HCT116 (cell line): ENCODE results near the gene AMBRA1. TPM values are rescaled to one million over a fixed set of nuclear protein-coding genes. Genes with fewer than 3 reads are reported as not detected.

Experiments
- ATAC-seq: fragments of 200-7000 bp; cut with Tn5 transposase; 2 replicates; pipeline ENCODE4 v1.9.1; 2020; ENCODE audit warnings: mild to moderate bottlenecking, moderate library complexity
- BruUV-seq: library from RNA; stranded (reverse); fragments of 400-500 nt; replicated peaks from 2 replicates; lab custom pipeline; 2021; lab: Mats Ljungman, UMichigan
- CTCF ChIA-PET: fragments of 300-600 bp; sonication (Branson Sonifier 250); formaldehyde crosslinking; loops from one replicate; lab custom pipeline; 2021; ENCODE audit warnings: antibody characterized with exemption; lab: Charles Lee
- POLR2A ChIA-PET: fragments of 300-600, 350-600 bp; sonication (Branson Sonifier 250); formaldehyde crosslinking; loops from one replicate; lab custom pipeline; 2021; ENCODE audit warnings: antibody characterized with exemption; lab: Charles Lee
- RAD21 ChIA-PET, 2 experiments: fragments of 300-600 bp; sonication (Branson Sonifier 250); formaldehyde crosslinking; loops; one replicate each; lab custom pipeline; 2023; ENCODE audit warnings: low total read pairs in 2 of 2; ENCODE audit not compliant: uncharacterized antibody in 2 of 2, unreplicated experiment in 2 of 2, low non-redundant PET in 1 of 2; lab: Charles Lee
- DNase-seq: peaks from one replicate; pipeline ENCODE4 v3.0.0-alpha.2; 2010; ENCODE audit warnings: low read depth, low spot score
- H2AFZ ChIP-seq: fragments of 200-600 bp; shearing (Covaris generic), sonication (generic); 2 replicates; pipeline ENCODE4 v1.6.1; 2017; ENCODE audit warnings: low read depth, mixed run types, mixed read lengths, antibody characterized with exemption, low read length; ENCODE audit not compliant: poor library complexity, severe bottlenecking
- H3K27ac ChIP-seq: 2 replicates; pipeline ENCODE4 v1.5.1; 2012; ENCODE audit warnings: low read depth, low read length
- H3K27me3 ChIP-seq: fragments of 200-600 bp; sonication (generic); 2 replicates; pipeline ENCODE4 v1.6.1; 2016; ENCODE audit warnings: mixed run types, low read length, mixed read lengths; ENCODE audit not compliant: insufficient read depth
- H3K36me3 ChIP-seq, 2 experiments: fragments of 200-500 bp in 1 of 2; fragments of 200-600 bp in 1 of 2; sonication (Bioruptor generic) in 1 of 2; sonication (generic) in 1 of 2; 2 replicates each; pipeline versions ENCODE4 v1.5.1 to v1.6.1; 2014 to 2016; ENCODE audit warnings: low read length in 2 of 2, inconsistent platforms in 1 of 2, mixed read lengths in 1 of 2, mixed run types in 1 of 2; ENCODE audit not compliant: insufficient read depth in 2 of 2, control insufficient read depth in 1 of 2
- H3K4me1 ChIP-seq, 2 experiments: fragments of 200-600 bp in 1 of 2; sonication (generic) in 1 of 2; 2 replicates each; pipeline versions ENCODE4 v1.5.1 to v1.6.1; 2012 to 2017; ENCODE audit warnings: low read length in 2 of 2, inconsistent platforms in 1 of 2, mild to moderate bottlenecking in 1 of 2, mixed read lengths in 1 of 2, mixed run types in 1 of 2, moderate library complexity in 1 of 2; ENCODE audit not compliant: insufficient read depth in 2 of 2, control insufficient read depth in 1 of 2
- H3K4me2 ChIP-seq: fragments of 200-600 bp; sonication (generic); 2 replicates; pipeline ENCODE4 v1.6.1; 2017; ENCODE audit warnings: mixed run types, low read length, mixed read lengths
- H3K4me3 ChIP-seq, 2 experiments: fragments of 200-600 bp in 1 of 2; sonication (generic) in 1 of 2; replicated peaks in 1 of 2; 2 replicates each; pipeline ENCODE4 v1.5.1; 2011 to 2016; ENCODE audit warnings: low read length in 2 of 2, control low read depth in 1 of 2, low read depth in 1 of 2, mild to moderate bottlenecking in 1 of 2, mixed read lengths in 1 of 2, mixed run types in 1 of 2
- H3K79me2 ChIP-seq: fragments of 200-600 bp; sonication (generic); 2 replicates; pipeline ENCODE4 v1.6.1; 2017; ENCODE audit warnings: mild to moderate bottlenecking, mixed run types, low read length, moderate library complexity, mixed read lengths; ENCODE audit not compliant: insufficient read depth
- H3K9ac ChIP-seq: fragments of 200-600 bp; sonication (generic); 2 replicates; pipeline ENCODE4 v1.6.1; 2016; ENCODE audit warnings: low read length, mixed read lengths
- H3K9me2 ChIP-seq: fragments of 200-600 bp; sonication (generic), shearing (Covaris generic); 2 replicates; pipeline ENCODE4 v1.6.1; 2017; ENCODE audit warnings: mixed run types, mild to moderate bottlenecking, moderate library complexity; ENCODE audit not compliant: insufficient read depth
- H3K9me3 ChIP-seq, 2 experiments: fragments of 200-500 bp in 1 of 2; fragments of 200-600 bp in 1 of 2; sonication (Bioruptor generic) in 1 of 2; sonication (generic) in 1 of 2; 2 replicates each; pipeline ENCODE4 v1.6.1; 2014 to 2017; ENCODE audit warnings: low read length in 2 of 2, mixed read lengths in 2 of 2, inconsistent platforms in 1 of 2, low read depth in 1 of 2, mild to moderate bottlenecking in 1 of 2, mixed run types in 1 of 2, moderate library complexity in 1 of 2; ENCODE audit not compliant: control insufficient read depth in 1 of 2, insufficient read depth in 1 of 2
- H4K20me1 ChIP-seq: fragments of 200-600 bp; sonication (generic), shearing (Covaris generic); 2 replicates; pipeline ENCODE4 v1.6.1; 2017; ENCODE audit warnings: mixed run types, mild to moderate bottlenecking, moderate library complexity; ENCODE audit not compliant: insufficient read depth
- ATF3 ChIP-seq: IDR thresholded peaks from 2 replicates; pipeline ENCODE4 v1.6.1; 2012
- EGR1 ChIP-seq: IDR thresholded peaks from 2 replicates; pipeline ENCODE4 v1.6.1; 2012; ENCODE audit warnings: low read depth
- EZH2 ChIP-seq: fragments of 200-600 bp; sonication (generic); IDR thresholded peaks from 2 replicates; pipeline ENCODE4 v1.6.1; 2017; ENCODE audit warnings: antibody characterized with exemption, mixed run types
- EZH2phosphoT487 ChIP-seq: fragments of 200-600 bp; IDR thresholded peaks from 2 replicates; pipeline ENCODE4 v1.6.1; 2018; ENCODE audit warnings: antibody characterized with exemption, borderline replicate concordance
- FOSL1 ChIP-seq: IDR thresholded peaks from 2 replicates; pipeline ENCODE4 v1.6.1; 2012; ENCODE audit warnings: low read depth
- POLR2A ChIP-seq: IDR thresholded peaks from 2 replicates; pipeline ENCODE4 v1.7.0; 2011; ENCODE audit warnings: borderline replicate concordance; ENCODE audit not compliant: insufficient read depth, insufficient read length; ENCODE audit errors: extremely low read depth
- POLR2AphosphoS5 ChIP-seq: IDR thresholded peaks from 2 replicates; pipeline ENCODE4 v1.6.1; 2011; ENCODE audit warnings: mild to moderate bottlenecking, low read depth, low read length, moderate library complexity
- RAD21 ChIP-seq: IDR thresholded peaks from 2 replicates; pipeline ENCODE4 v1.6.1; 2012; ENCODE audit warnings: low read depth, mild to moderate bottlenecking
- SP1 ChIP-seq: IDR thresholded peaks from 2 replicates; pipeline ENCODE4 v1.6.1; 2012; ENCODE audit warnings: low read depth
- SRF ChIP-seq: IDR thresholded peaks from 2 replicates; pipeline ENCODE4 v1.6.1; 2012; ENCODE audit warnings: low read depth
- TCF7L2 ChIP-seq: IDR thresholded peaks from 2 replicates; pipeline ENCODE4 v1.7.0; 2011; ENCODE audit warnings: borderline replicate concordance, inconsistent platforms; ENCODE audit not compliant: insufficient read depth, insufficient read length; ENCODE audit errors: extremely low read depth
- YY1 ChIP-seq: IDR thresholded peaks from 2 replicates; pipeline ENCODE4 v1.6.1; 2011; ENCODE audit warnings: low read length, low read depth, moderate library complexity, mild to moderate bottlenecking; ENCODE audit not compliant: insufficient replicate concordance; ENCODE audit errors: extremely low read depth
- ZFX ChIP-seq: fragments of 450-650 bp; IDR thresholded peaks from 2 replicates; pipeline ENCODE4 v1.6.1; 2017
- ZNF274 ChIP-seq: fragments of 200-500 bp; sonication (Bioruptor generic); IDR thresholded peaks from 2 replicates; pipeline ENCODE4 v1.6.1; 2014; ENCODE audit warnings: mild to moderate bottlenecking, low read depth, low read length, inconsistent platforms
- intact Hi-C: fragments of 100-400 bp; cut with micrococcal nuclease; formaldehyde crosslinking; loops from 2 replicates; pipeline ENCODE4 v1.10.0; 2022
- total RNA-seq: library from RNA; stranded (reverse); gene quantifications from one replicate; pipeline ENCODE4 v1.2.1, GENCODE V29; 2021; ENCODE audit not compliant: unreplicated experiment
- TF ChIP-seq, protein P1 (sequence below): IDR thresholded peaks from 2 replicates; pipeline ENCODE4 v1.6.1; 2011; ENCODE audit warnings: mild to moderate bottlenecking, low read length, moderate library complexity; ENCODE audit not compliant: insufficient replicate concordance; ENCODE audit errors: extremely low read depth
- TF ChIP-seq, protein P2 (sequence below): IDR thresholded peaks from 2 replicates; pipeline ENCODE4 v1.6.1; 2012
- TF ChIP-seq, protein P3 (sequence below), 3 experiments: fragments of 200-600 bp in 1 of 3; sonication (generic) in 1 of 3; IDR thresholded peaks in 2 of 3; conservative IDR thresholded peaks in 1 of 3; 2 replicates each; pipeline ENCODE4 v1.5.1; 2012 to 2017; ENCODE audit warnings: low read depth in 2 of 3, low read length in 2 of 3, antibody characterized with exemption in 1 of 3, borderline replicate concordance in 1 of 3, control low read depth in 1 of 3, mild to moderate bottlenecking in 1 of 3, mixed read lengths in 1 of 3, mixed run types in 1 of 3, moderate library complexity in 1 of 3; ENCODE audit not compliant: insufficient read depth in 1 of 3
- TF ChIP-seq, protein P4 (sequence below): IDR thresholded peaks from 2 replicates; pipeline ENCODE4 v1.6.1; 2012; ENCODE audit warnings: low read depth

The AMBRA1 gene
- total RNA-seq, 1 experiment from 2014 or later: 22.7 TPM

DNA sequence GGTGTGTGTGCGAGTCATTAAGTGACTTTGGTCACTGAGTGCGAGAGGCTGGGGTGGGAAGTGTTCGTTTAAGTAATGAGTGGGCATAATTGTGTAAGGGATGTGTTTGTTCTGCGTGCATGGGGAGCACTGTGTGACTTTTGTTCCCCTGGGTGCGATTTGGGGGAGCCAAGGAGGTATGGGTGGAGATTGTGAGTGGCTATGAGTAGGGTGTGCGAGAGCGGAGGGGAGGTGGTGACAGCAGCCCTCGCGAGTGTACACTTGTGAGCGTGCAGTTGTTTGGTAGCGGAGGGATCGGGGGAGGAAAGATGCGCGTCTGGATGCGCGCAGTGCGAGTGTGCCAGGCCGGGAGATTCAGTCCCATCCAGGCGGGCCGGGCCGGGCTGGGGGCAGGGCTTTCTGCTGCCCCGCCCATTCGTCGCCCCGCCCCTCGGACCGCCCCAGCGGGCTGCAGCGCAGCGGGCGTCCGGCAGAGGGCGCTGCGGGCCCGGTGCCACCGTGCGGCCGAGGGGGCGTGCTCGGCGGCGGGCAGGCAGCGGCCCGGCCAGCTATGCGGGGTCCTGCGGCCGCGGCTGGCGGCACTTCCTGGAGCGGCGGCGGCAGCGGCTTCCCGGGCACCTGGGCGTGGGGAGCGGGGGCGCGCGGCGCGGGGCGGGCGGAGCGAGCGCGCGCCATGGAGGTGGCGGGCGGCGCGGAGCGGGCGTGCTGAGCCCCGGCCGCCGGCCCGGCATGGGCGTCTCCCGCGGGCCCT, 246.8 kb downstream of the AMBRA1 start, which contains the start of gene DGKZ:
Gene DGKZ (plus strand): TSS at position 578 of the 751 bp plus-strand sequence. CDS start 197 bp downstream, outside the sequence.
- BruUV-seq: no TSS peak
- H3K9ac ChIP-seq: peak within 1 kb of the TSS; percentile 92
- RAD21 ChIA-PET: no interaction called here
- intact Hi-C loops: no loop called here
- no peaks in the 10 kb centered on the region for H3K9me3 ChIP-seq
- H3K4me1 ChIP-seq: peaks cover 14 to 32% of the 10 kb centered on the region in 2 experiments; a peak in 3 of 4 replicates
- peak within 1 kb of the TSS; percentile 97 for H3K4me2 ChIP-seq
- H4K20me1 ChIP-seq: no peaks in the 10 kb centered on the region
- H3K27me3 ChIP-seq: no peaks in the 10 kb centered on the region
- H3K27ac ChIP-seq: peak within 1 kb of the TSS; percentile 76
- ATAC-seq (peak; percentile 93), DNase-seq (peak; percentile 35)
- no peaks in the 10 kb centered on the region for H3K9me2 ChIP-seq
- peaks cover 43% of the 10 kb centered on the region for H3K79me2 ChIP-seq
- no peaks in the 10 kb centered on the region for H3K36me3 ChIP-seq
- POLR2A ChIA-PET: no interaction called here
- peak within 1 kb of the TSS; percentile 91 to 97 for H3K4me3 ChIP-seq
- CTCF ChIA-PET: interaction anchor here (1.0 kb wide), 4 partner anchors 13 to 108 kb away, joined by 3 read pairs; no protein-coding TSS in a partner anchor
- peak within 1 kb of the TSS; percentile 81 for H2AFZ ChIP-seq
- TF ChIP-seq YY1: peak; percentile 32
- no peak for TF ChIP-seq ATF3
- TF ChIP-seq, protein P1, sequence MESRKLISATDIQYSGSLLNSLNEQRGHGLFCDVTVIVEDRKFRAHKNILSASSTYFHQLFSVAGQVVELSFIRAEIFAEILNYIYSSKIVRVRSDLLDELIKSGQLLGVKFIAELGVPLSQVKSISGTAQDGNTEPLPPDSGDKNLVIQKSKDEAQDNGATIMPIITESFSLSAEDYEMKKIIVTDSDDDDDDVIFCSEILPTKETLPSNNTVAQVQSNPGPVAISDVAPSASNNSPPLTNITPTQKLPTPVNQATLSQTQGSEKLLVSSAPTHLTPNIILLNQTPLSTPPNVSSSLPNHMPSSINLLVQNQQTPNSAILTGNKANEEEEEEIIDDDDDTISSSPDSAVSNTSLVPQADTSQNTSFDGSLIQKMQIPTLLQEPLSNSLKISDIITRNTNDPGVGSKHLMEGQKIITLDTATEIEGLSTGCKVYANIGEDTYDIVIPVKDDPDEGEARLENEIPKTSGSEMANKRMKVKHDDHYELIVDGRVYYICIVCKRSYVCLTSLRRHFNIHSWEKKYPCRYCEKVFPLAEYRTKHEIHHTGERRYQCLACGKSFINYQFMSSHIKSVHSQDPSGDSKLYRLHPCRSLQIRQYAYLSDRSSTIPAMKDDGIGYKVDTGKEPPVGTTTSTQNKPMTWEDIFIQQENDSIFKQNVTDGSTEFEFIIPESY: no peak
- peak; percentile 70 for TF ChIP-seq POLR2AphosphoS5
- TF ChIP-seq FOSL1: no peak
- TF ChIP-seq EZH2phosphoT487: no peak
- TF ChIP-seq ZNF274: no peak
- TF ChIP-seq, protein P2, sequence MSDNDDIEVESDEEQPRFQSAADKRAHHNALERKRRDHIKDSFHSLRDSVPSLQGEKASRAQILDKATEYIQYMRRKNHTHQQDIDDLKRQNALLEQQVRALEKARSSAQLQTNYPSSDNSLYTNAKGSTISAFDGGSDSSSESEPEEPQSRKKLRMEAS: peak; percentile 49; the same call in 1 of the 2 replicates
- peak; percentile 37 for TF ChIP-seq POLR2A
- no peak for TF ChIP-seq SRF
- TF ChIP-seq, protein P3, sequence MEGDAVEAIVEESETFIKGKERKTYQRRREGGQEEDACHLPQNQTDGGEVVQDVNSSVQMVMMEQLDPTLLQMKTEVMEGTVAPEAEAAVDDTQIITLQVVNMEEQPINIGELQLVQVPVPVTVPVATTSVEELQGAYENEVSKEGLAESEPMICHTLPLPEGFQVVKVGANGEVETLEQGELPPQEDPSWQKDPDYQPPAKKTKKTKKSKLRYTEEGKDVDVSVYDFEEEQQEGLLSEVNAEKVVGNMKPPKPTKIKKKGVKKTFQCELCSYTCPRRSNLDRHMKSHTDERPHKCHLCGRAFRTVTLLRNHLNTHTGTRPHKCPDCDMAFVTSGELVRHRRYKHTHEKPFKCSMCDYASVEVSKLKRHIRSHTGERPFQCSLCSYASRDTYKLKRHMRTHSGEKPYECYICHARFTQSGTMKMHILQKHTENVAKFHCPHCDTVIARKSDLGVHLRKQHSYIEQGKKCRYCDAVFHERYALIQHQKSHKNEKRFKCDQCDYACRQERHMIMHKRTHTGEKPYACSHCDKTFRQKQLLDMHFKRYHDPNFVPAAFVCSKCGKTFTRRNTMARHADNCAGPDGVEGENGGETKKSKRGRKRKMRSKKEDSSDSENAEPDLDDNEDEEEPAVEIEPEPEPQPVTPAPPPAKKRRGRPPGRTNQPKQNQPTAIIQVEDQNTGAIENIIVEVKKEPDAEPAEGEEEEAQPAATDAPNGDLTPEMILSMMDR (IDR thresholded peaks at IDR 0.05 in 2 of 3, conservative IDR thresholded peaks at IDR 0.05 in 1 of 3; ENCODE audit: borderline replicate concordance in 1 of 3, insufficient read depth in 1 of 3, low read depth in 2 of 3, low read length in 2 of 3): peak; percentile 45 to 60 (median 47)
- no peak for TF ChIP-seq SP1
- no peak for TF ChIP-seq EGR1
- peak; percentile 54; the same call in 1 of the 2 replicates for TF ChIP-seq ZFX
- TF ChIP-seq TCF7L2: no peak
- TF ChIP-seq, protein P4, sequence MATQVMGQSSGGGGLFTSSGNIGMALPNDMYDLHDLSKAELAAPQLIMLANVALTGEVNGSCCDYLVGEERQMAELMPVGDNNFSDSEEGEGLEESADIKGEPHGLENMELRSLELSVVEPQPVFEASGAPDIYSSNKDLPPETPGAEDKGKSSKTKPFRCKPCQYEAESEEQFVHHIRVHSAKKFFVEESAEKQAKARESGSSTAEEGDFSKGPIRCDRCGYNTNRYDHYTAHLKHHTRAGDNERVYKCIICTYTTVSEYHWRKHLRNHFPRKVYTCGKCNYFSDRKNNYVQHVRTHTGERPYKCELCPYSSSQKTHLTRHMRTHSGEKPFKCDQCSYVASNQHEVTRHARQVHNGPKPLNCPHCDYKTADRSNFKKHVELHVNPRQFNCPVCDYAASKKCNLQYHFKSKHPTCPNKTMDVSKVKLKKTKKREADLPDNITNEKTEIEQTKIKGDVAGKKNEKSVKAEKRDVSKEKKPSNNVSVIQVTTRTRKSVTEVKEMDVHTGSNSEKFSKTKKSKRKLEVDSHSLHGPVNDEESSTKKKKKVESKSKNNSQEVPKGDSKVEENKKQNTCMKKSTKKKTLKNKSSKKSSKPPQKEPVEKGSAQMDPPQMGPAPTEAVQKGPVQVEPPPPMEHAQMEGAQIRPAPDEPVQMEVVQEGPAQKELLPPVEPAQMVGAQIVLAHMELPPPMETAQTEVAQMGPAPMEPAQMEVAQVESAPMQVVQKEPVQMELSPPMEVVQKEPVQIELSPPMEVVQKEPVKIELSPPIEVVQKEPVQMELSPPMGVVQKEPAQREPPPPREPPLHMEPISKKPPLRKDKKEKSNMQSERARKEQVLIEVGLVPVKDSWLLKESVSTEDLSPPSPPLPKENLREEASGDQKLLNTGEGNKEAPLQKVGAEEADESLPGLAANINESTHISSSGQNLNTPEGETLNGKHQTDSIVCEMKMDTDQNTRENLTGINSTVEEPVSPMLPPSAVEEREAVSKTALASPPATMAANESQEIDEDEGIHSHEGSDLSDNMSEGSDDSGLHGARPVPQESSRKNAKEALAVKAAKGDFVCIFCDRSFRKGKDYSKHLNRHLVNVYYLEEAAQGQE: no peak
- TF ChIP-seq RAD21: no peak; the same call in 1 of the 2 replicates
- TF ChIP-seq EZH2: no peak
